ENCODE data around the gene LMF1. TPM values are rescaled to one million over a fixed set of nuclear protein-coding genes. Genes with fewer than 3 reads are reported as not detected.

The LMF1 gene
- total and polyA plus RNA-seq, 2 experiments from 2014 or later: 18.8 to 41.6 TPM

DNA sequence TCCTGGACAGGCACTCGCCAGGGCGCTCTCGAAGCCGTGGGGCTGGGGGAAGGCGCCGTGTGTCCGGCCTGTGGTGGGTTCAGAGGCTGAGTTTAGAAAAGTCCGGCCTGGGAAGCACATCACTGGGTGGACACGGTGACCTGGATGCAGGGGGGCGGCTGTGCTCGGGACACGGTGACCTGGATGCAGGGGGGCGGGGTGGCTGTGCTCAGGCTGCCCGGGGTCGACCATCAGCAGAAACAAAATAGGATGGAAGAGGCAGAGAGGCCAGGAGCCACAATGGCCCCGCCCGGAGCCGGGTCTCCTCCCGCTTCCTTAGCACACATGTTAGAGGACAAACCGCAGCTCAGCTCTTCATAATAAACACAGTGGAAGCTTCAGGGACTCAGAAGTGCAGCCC, 127.0 kb downstream of the LMF1 start:
- Histone ChIP-seq H3K27me3 (no peaks in the 10 kb centered on the region), H3K36me3 (no peaks in the 10 kb centered on the region), H3K27ac (no peak overlapping the region), H3K4me1 (ENCODE audit: low read depth) (no peaks in the 10 kb centered on the region), H3K4me3 (no peak overlapping the region), H3K9me3 (ENCODE audit: low read depth) (no peaks in the 10 kb centered on the region)
- no peak for DNase-seq (ENCODE audit: low read depth in 1 of 2, low spot score in 1 of 2)
- no peak for TF ChIP-seq CTCF (IDR thresholded peaks at IDR 0.05; ENCODE audit: low read depth, low read length)

DNA sequence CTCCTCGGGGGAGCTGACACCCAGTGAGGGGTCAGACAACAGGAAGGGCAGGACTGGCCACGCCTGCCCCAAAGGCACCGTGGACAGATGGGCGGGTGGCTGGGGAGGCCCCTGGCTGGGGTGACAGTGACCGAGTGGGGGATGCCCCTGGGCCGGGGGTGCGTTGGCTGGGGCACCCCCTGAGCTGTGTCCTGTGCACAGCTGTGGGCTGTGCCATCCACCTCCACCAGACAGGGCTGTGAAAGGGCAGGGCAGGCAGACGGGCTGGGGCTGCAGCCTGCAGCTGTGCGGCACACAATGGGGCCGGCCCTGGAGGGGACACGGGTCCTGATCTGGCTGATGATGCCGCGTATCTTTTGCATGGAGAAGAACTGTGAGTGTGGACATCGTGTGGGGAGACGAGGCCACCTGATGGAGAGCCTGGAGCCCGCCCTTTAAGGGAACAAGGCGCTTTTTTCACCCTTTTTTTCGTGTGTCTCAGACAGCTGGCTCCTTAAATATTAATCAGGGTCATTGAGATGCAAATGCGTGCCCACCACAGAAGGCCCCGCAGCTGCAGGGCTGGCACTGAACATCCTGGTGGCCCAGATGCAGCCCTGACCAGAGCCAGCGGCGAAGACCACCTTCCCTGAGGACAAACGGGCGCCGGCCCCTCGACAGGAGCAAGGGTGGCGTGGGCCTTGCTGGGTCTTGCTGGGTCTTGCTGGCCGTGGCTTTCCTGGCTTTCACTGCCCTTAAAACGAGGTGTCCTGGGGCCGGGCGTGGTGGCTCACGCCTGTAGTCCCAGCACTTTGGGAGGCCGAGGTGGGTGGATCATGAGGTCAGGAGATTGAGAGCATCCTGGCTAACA, 127.8 kb downstream of the LMF1 start:
- Histone ChIP-seq H3K27ac (no peak overlapping the region), H3K36me3 (no peaks in the 10 kb centered on the region), H3K4me1 (ENCODE audit: low read depth) (no peaks in the 10 kb centered on the region), H3K27me3 (no peaks in the 10 kb centered on the region), H3K9me3 (ENCODE audit: low read depth) (no peaks in the 10 kb centered on the region), H3K4me3 (no peak overlapping the region)
- no peak for TF ChIP-seq CTCF (IDR thresholded peaks at IDR 0.05; ENCODE audit: low read depth, low read length)
- no peak for DNase-seq (ENCODE audit: low read depth in 1 of 2, low spot score in 1 of 2)

DNA sequence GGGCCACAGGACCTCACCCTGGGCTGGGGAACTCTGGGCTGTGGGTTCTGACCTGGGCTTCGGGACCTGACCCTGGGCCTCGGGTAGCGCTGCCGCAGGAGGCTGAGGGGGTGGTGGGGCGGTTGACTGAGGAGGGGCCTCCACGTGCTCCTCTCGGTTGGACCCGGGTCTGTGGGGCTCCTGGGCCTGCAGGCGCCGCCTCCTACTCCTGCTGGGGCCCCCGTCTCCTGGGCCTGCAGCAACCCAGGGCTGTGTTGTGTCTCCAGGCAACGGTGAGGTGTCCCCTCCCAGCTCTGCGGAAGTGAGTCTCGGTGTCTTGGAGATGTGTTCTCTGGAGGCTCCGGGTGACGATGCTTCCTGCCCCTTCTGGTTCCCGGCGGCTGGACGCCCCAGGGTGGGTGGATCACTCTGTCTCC, 128.7 kb downstream of the LMF1 start:
- H3K27ac ChIP-seq: no peak overlapping the region
- H3K9me3 ChIP-seq (ENCODE audit: low read depth): no peaks in the 10 kb centered on the region
- H3K27me3 ChIP-seq: no peaks in the 10 kb centered on the region
- H3K4me3 ChIP-seq: no peak overlapping the region
- DNase-seq (ENCODE audit: low read depth in 1 of 2, low spot score in 1 of 2): no peak
- no peaks in the 10 kb centered on the region for H3K4me1 ChIP-seq (ENCODE audit: low read depth)
- H3K36me3 ChIP-seq: no peaks in the 10 kb centered on the region
- no peak for TF ChIP-seq CTCF (IDR thresholded peaks at IDR 0.05; ENCODE audit: low read depth, low read length)

DNA sequence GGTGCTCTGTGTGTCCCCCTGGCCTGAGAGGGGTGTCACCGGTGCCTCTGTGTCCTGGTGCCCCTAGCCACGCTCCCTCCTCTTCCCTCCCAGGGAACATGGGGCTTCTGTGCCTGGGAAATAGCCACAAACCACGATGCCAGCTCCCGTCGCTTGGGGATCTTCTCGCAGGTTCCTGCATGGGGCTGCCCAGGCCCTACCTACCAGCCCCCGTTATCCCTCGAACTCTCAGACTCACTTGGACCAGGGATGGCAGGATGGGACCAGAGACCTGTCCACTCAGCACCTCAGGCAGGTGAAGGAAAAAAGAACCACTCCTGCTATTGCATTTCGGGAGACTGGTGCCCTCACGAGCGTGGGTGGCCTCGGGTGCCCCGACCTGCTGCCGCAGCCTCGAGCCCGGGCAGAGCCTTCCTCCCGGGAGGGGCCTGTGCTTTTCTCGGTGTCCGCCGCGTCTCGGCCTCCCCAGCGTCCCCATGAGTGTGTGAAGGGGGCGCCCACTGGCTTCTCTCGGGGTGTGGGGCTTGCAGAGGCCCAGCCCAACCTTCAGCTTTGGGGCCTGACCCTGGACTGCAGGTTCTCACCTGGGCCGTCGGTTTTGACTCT, 129.2 kb downstream of the LMF1 start:
- Histone ChIP-seq H3K27ac (no peak overlapping the region), H3K27me3 (no peaks in the 10 kb centered on the region), H3K9me3 (ENCODE audit: low read depth) (no peaks in the 10 kb centered on the region), H3K4me1 (ENCODE audit: low read depth) (no peaks in the 10 kb centered on the region), H3K4me3 (no peak overlapping the region), H3K36me3 (no peaks in the 10 kb centered on the region)
- no peak for DNase-seq (ENCODE audit: low read depth in 1 of 2, low spot score in 1 of 2)
- TF ChIP-seq CTCF (IDR thresholded peaks at IDR 0.05; ENCODE audit: low read depth, low read length): no peak

GRCh38 chr16:840561-841454, 130.0 kb downstream of the LMF1 start:
- H3K4me3 ChIP-seq: no peak overlapping the region
- no peak for TF ChIP-seq CTCF (IDR thresholded peaks at IDR 0.05; ENCODE audit: low read depth, low read length)
- no peaks in the 10 kb centered on the region for H3K9me3 ChIP-seq (ENCODE audit: low read depth)

More at GRCh38 chr16:840561-841454, 130.0 kb downstream of the LMF1 start:
- Histone ChIP-seq H3K27me3 (no peaks in the 10 kb centered on the region), H3K4me1 (ENCODE audit: low read depth) (no peaks in the 10 kb centered on the region), H3K27ac (no peak overlapping the region), H3K36me3 (no peaks in the 10 kb centered on the region)
- no peak for DNase-seq (ENCODE audit: low read depth in 1 of 2, low spot score in 1 of 2)
